Endodermal cell (in vitro differentiated cells): Measurements from ENCODE around the gene BTNL2. TPM values are rescaled to one million over a fixed set of nuclear protein-coding genes. Genes with fewer than 3 reads are reported as not detected.

Experiments used
- DNase-seq: peaks from one replicate; pipeline ENCODE4 v3.0.0-alpha.2; 2017
- H3K27ac ChIP-seq: 2 replicates; pipeline ENCODE4 v1.5.1; 2013; ENCODE audit warnings: mild to moderate bottlenecking, low read depth, low read length, moderate library complexity
- H3K27me3 ChIP-seq: 2 replicates; pipeline ENCODE4 v1.6.1; 2013; ENCODE audit warnings: mild to moderate bottlenecking, low read length, moderate library complexity; ENCODE audit not compliant: insufficient read depth, control insufficient read depth, poor library complexity, severe bottlenecking
- H3K36me3 ChIP-seq: 2 replicates; pipeline ENCODE4 v1.7.0; 2013; ENCODE audit warnings: mild to moderate bottlenecking, low read length, moderate library complexity; ENCODE audit not compliant: control insufficient read depth, insufficient read depth
- H3K4me1 ChIP-seq: one replicate; pipeline ENCODE4 v1.7.0; 2013; ENCODE audit warnings: low read length; ENCODE audit not compliant: control insufficient read depth, insufficient read depth
- H3K4me3 ChIP-seq: 2 replicates; pipeline ENCODE4 v1.5.1; 2013; ENCODE audit warnings: mild to moderate bottlenecking, low read length, moderate library complexity
- H3K9ac ChIP-seq: 2 replicates; pipeline ENCODE4 v1.6.1; 2013; ENCODE audit warnings: mild to moderate bottlenecking, low read length, moderate library complexity; ENCODE audit not compliant: poor library complexity, severe bottlenecking; ENCODE audit errors: extremely low read depth
- H3K9me3 ChIP-seq: 2 replicates; pipeline ENCODE4 v1.6.1; 2013; ENCODE audit warnings: mild to moderate bottlenecking, low read length, moderate library complexity; ENCODE audit not compliant: control insufficient read depth
- H3K27ac Mint-ChIP-seq: 2 replicates; pipeline ENCODE4 v1.8.0; 2020; ENCODE audit warnings: mixed read lengths
- H3K27me3 Mint-ChIP-seq: 2 replicates; pipeline ENCODE4 v1.8.0; 2021; ENCODE audit warnings: mild to moderate bottlenecking, mixed read lengths; ENCODE audit not compliant: insufficient read depth
- H3K36me3 Mint-ChIP-seq: 2 replicates; pipeline ENCODE4 v1.8.0; 2020; ENCODE audit warnings: low read depth, mixed read lengths
- H3K4me1 Mint-ChIP-seq: 2 replicates; pipeline ENCODE4 v1.8.0; 2020; ENCODE audit warnings: mixed read lengths
- H3K4me3 Mint-ChIP-seq: 2 replicates; pipeline ENCODE4 v1.8.0; 2020; ENCODE audit warnings: mild to moderate bottlenecking, moderate library complexity, mixed read lengths
- H3K9me3 Mint-ChIP-seq: 2 replicates; pipeline ENCODE4 v1.8.0; 2020; ENCODE audit warnings: mild to moderate bottlenecking, mixed read lengths
- whole genome bisulfite sequencing, 2 experiments: methylation state at CpG; one replicate each; pipeline versions ENCODE4 v1.1.5 to v1.1.7; 2013; ENCODE audit warnings: missing lambda C conversion rate in 2 of 2, mixed read lengths in 1 of 2; ENCODE audit not compliant: insufficient coverage in 1 of 2, insufficient read length in 1 of 2; 5-methylcytosine and 5-hydroxymethylcytosine counted together
- long read RNA-seq, 4 experiments: library from polyadenylated mRNA in 2 of 4; library from RNA in 1 of 4; library from capped mRNA in 1 of 4; stranded (forward) in 3 of 4; unstranded in 1 of 4; transcript quantifications; one replicate each; pipeline ENCODE4 v2.0.0, GENCODE V29; 2020 to 2021; ENCODE audit warnings: inconsistent platforms in 1 of 4
- polyA plus RNA-seq, 2 experiments: library from polyadenylated mRNA; stranded (reverse); fragments of 50-300 nt; gene quantifications; one replicate each; pipeline ENCODE4 v1.2.3, GENCODE V29; 2013
- total RNA-seq, 2 donors: library from RNA; stranded (reverse); fragmentation: NEBNext Ultra II Directional in 1 of 2; extraction: Animal tissue kit (Norgen Biotek cat#: 25700) in 1 of 2; gene quantifications; 2 replicates in 1 of 2; 3 replicates in 1 of 2; pipeline ENCODE4 v1.2.1, GENCODE V29; 2021
- TF ChIP-seq, protein P1 (sequence below): fragments of 200-600 bp; sonication (generic); conservative IDR thresholded peaks from 2 replicates; pipeline ENCODE4 v1.5.0; 2021; ENCODE audit warnings: antibody characterized with exemption, mild to moderate bottlenecking

The BTNL2 gene, protein sequence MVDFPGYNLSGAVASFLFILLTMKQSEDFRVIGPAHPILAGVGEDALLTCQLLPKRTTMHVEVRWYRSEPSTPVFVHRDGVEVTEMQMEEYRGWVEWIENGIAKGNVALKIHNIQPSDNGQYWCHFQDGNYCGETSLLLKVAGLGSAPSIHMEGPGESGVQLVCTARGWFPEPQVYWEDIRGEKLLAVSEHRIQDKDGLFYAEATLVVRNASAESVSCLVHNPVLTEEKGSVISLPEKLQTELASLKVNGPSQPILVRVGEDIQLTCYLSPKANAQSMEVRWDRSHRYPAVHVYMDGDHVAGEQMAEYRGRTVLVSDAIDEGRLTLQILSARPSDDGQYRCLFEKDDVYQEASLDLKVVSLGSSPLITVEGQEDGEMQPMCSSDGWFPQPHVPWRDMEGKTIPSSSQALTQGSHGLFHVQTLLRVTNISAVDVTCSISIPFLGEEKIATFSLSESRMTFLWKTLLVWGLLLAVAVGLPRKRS
- total RNA-seq, result not detected
- not detected for polyA plus RNA-seq (2013, experiment 1 of 2)
- not detected for polyA plus RNA-seq (2013, experiment 2 of 2)
- long read RNA-seq, experiment 1, result 0 reads
- long read RNA-seq, experiment 2, result 0 reads
- long read RNA-seq, experiment 3, result 0 reads
- long read RNA-seq, experiment 4, result 0 reads

DNA sequence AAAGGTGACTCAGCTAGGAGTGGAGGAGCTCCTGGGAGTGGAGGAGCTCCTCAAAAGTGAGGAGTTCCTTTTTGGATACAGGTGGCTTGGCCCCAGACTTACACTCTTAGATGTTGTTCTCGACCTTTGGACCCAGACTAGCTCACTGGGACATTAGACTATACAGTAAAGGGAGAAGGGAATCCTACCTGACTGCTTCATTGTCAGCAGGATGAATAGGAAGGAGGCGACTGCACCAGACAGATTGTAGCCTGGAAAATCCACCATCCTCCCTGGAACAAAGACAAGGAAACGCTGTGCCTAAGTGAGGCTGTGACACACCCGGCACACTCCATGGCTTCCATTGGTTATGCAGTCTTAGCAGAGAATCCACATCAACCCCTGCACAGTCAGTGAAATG, at the start of gene BTNL2:
Gene BTNL2, minus strand, starts transcription at position 325 of the 400 bp plus-strand sequence. Its CDS starts 58 bp downstream, at position 267.
- no peak within 1 kb of the TSS for H3K9ac ChIP-seq
- H3K4me1 ChIP-seq, result no peaks in the 10 kb centered on the region
- H3K36me3 ChIP-seq, result no peaks in the 10 kb centered on the region
- no peaks in the 10 kb centered on the region for H3K9me3 ChIP-seq
- 78 to 80% methylated on average over 2 to 4 of the region's 4 CpGs for WGBS, 2 experiments
- Mint-ChIP-seq H3K27ac (no peak within 1 kb of the TSS), H3K27me3 (peaks cover 26% of the 10 kb centered on the region), H3K36me3 (no peaks in the 10 kb centered on the region), H3K4me3 (no peak within 1 kb of the TSS), H3K4me1 (no peaks in the 10 kb centered on the region), H3K9me3 (peaks cover 3% of the 10 kb centered on the region)
- no peak for DNase-seq
- peaks cover 5% of the 10 kb centered on the region for H3K27me3 ChIP-seq
- TF ChIP-seq, protein P1, sequence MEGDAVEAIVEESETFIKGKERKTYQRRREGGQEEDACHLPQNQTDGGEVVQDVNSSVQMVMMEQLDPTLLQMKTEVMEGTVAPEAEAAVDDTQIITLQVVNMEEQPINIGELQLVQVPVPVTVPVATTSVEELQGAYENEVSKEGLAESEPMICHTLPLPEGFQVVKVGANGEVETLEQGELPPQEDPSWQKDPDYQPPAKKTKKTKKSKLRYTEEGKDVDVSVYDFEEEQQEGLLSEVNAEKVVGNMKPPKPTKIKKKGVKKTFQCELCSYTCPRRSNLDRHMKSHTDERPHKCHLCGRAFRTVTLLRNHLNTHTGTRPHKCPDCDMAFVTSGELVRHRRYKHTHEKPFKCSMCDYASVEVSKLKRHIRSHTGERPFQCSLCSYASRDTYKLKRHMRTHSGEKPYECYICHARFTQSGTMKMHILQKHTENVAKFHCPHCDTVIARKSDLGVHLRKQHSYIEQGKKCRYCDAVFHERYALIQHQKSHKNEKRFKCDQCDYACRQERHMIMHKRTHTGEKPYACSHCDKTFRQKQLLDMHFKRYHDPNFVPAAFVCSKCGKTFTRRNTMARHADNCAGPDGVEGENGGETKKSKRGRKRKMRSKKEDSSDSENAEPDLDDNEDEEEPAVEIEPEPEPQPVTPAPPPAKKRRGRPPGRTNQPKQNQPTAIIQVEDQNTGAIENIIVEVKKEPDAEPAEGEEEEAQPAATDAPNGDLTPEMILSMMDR, result no peak
- H3K4me3 ChIP-seq, result no peak within 1 kb of the TSS
- no peak within 1 kb of the TSS for H3K27ac ChIP-seq

DNA sequence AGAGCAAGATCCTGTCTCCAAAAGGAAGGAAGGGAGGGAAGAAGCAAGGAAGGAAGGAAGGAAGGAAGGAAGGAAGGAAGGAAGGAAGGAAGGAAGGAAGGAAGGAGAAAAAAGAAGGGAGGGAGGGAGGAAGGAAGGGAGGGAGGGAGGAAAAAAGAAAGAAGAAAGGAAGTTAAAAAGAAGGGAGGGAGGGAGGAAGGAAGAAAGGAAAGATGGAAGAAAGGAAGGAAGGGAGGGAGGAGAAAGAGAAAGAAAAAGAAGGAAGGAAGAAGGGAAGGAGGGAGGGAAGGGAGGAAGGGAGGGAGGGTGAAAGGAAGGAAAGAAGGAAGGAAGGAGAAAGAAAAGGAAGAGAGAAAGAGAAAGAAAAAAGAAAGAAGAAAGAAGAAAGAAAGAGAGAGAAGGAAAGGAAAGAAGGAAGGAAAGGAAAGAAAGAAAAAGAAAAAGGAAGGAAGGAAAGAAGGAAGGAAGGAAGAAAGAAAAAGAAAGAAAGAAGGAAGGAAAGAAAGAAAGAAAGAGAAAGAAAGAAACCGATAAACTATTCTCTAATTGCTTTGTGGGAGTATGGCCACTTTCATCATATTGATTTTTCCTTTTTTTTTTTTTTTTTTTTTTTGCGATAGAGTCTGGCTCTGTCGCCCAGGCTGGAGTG, 42.2 kb upstream of the BTNL2 start:
- Mint-ChIP-seq H3K4me3 (no peak overlapping the region), H3K27ac (no peak overlapping the region), H3K27me3 (peaks cover 22% of the 10 kb centered on the region), H3K36me3 (no peaks in the 10 kb centered on the region), H3K9me3 (peaks cover 31% of the 10 kb centered on the region), H3K4me1 (no peaks in the 10 kb centered on the region)
- Histone ChIP-seq H3K27me3 (no peaks in the 10 kb centered on the region), H3K9me3 (peaks cover 19% of the 10 kb centered on the region), H3K4me3 (no peak overlapping the region), H3K27ac (no peak overlapping the region), H3K36me3 (no peaks in the 10 kb centered on the region), H3K9ac (no peak overlapping the region), H3K4me1 (no peaks in the 10 kb centered on the region)
- DNase-seq, result no peak
- TF ChIP-seq, protein P1, result no peak
- WGBS, 2 experiments, result 97% methylated on average over 3 of the region's 3 CpGs; no CpG with 5 or more reads in 1 of the 2 experiments

DNA sequence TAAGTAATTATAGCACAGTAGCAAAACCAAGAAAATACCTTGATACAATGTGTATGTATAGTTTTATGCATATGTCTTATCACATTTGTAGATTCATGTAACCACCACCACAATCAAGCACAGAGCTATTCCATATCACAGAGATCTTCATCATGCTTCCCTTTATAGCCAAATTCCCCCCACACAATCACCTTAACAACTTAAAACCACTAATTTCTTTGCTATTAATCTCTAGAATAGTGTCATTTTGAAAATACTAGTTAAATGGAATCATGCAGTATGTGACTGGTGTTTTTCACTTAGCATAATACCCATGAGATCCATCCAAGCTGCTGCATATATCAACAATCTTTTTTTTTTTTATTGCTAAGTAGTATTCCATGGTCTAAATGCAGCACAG, 41.0 kb upstream of the BTNL2 start:
- Mint-ChIP-seq H3K27me3 (peaks cover 30% of the 10 kb centered on the region), H3K4me1 (no peaks in the 10 kb centered on the region), H3K27ac (no peak overlapping the region), H3K36me3 (no peaks in the 10 kb centered on the region), H3K4me3 (no peak overlapping the region), H3K9me3 (peaks cover 18% of the 10 kb centered on the region)
- Histone ChIP-seq H3K9me3 (peaks cover 10% of the 10 kb centered on the region), H3K4me1 (no peaks in the 10 kb centered on the region), H3K4me3 (no peak overlapping the region), H3K9ac (no peak overlapping the region), H3K27me3 (no peaks in the 10 kb centered on the region), H3K27ac (no peak overlapping the region), H3K36me3 (no peaks in the 10 kb centered on the region)
- TF ChIP-seq, protein P1, result no peak
- no peak for DNase-seq
